Measurements from ENCODE around the gene EIF1AD. TPM values are rescaled to one million over a fixed set of nuclear protein-coding genes. Genes with fewer than 3 reads are reported as not detected.
A peak's percentile ranks its signal among the peaks of the same experiment; 100 is the strongest.

EIF1AD gene
- total RNA-seq, 1 experiment from 2014 or later = 64.6 TPM

- no peaks in the 10 kb centered on the region for H3K27me3 ChIP-seq (ENCODE audit: control insufficient read depth, insufficient read depth, low read length)
- no peak overlapping the region for H3K27ac ChIP-seq (ENCODE audit: low read length)
- DNase-seq (ENCODE audit: low read depth, low spot score) (no peak), ATAC-seq (peak; percentile 24)
- no TSS peak for BruUV-seq (replicated peaks)
- TF ChIP-seq CTCF (IDR thresholded peaks at IDR 0.05) = no peak
- TF ChIP-seq POLR2AphosphoS5 (IDR thresholded peaks at IDR 0.05; ENCODE audit: low read depth, low read length) = no peak
- TF ChIP-seq SIN3A (IDR thresholded peaks at IDR 0.05; ENCODE audit: borderline replicate concordance, insufficient read depth, low read depth, low read length) = no peak
- 0 out of 4 replicates have a peak, but pooled peaks of 1 of the 2 experiments have one; percentile 29 for TF ChIP-seq REST (IDR thresholded peaks at IDR 0.05; ENCODE audit: insufficient read depth in 1 of 2, low read depth in 2 of 2, low read length in 1 of 2)
- peaks cover 2% of the 10 kb centered on the region; the same call in 1 of the 2 replicates for H3K36me3 ChIP-seq (ENCODE audit: control insufficient read depth, insufficient read depth, low read length)
- CTCF ChIA-PET = interaction anchor here (1.8 kb wide), 1 partner anchor 93 kb away, joined by 10 read pairs; the partner anchor contains the start of gene FIBP
- no peaks in the 10 kb centered on the region for H3K9me3 ChIP-seq (ENCODE audit: control insufficient read depth, insufficient read depth, low read depth, low read length)
- in situ Hi-C loops (cut with HindIII; ENCODE audit: low pct_unique_long_range_greater_than_20kb, low sequenced_read_pairs) (no loop called here), intact Hi-C loops (cut with micrococcal nuclease; ENCODE audit: unreplicated experiment) (no loop called here)
- no peaks in the 10 kb centered on the region for H3K4me1 ChIP-seq (ENCODE audit: control insufficient read depth, insufficient read depth, low read length)
- no peak overlapping the region for H3K4me3 ChIP-seq (ENCODE audit: low read depth in 2 of 2, low read length in 2 of 2)
- POLR2A ChIA-PET = no interaction called here
Measured at GRCh38 chr11:65981972-65982823, 19.8 kb downstream of the EIF1AD start.

GRCh38 chr11:65981101-65981740 lies 20.7 kb downstream of the EIF1AD start:
- Histone ChIP-seq H3K4me1 (ENCODE audit: control insufficient read depth, insufficient read depth, low read length) (no peaks in the 10 kb centered on the region), H3K36me3 (ENCODE audit: control insufficient read depth, insufficient read depth, low read length) (peaks cover 2% of the 10 kb centered on the region; the same call in 1 of the 2 replicates), H3K9me3 (ENCODE audit: control insufficient read depth, insufficient read depth, low read depth, low read length) (no peaks in the 10 kb centered on the region), H3K27ac (ENCODE audit: low read length) (no peak overlapping the region), H3K27me3 (ENCODE audit: control insufficient read depth, insufficient read depth, low read length) (no peaks in the 10 kb centered on the region), H3K4me3 (ENCODE audit: low read depth in 2 of 2, low read length in 2 of 2) (no peak overlapping the region)
- CTCF ChIA-PET = interaction anchor here (0.6 kb wide), 2 partner anchors 93 to 97 kb away, joined by 3 read pairs; partner anchors contain the start of gene FIBP
- in situ Hi-C loops (cut with HindIII; ENCODE audit: low pct_unique_long_range_greater_than_20kb, low sequenced_read_pairs) = no loop called here
- BruUV-seq (replicated peaks) = no TSS peak
- TF ChIP-seq REST (IDR thresholded peaks at IDR 0.05; ENCODE audit: insufficient read depth in 1 of 2, low read depth in 2 of 2, low read length in 1 of 2) (no peak), POLR2AphosphoS5 (IDR thresholded peaks at IDR 0.05; ENCODE audit: low read depth, low read length) (no peak), TCF7L2 (IDR thresholded peaks at IDR 0.05; ENCODE audit: low read depth, low read length) (no peak), SIN3A (IDR thresholded peaks at IDR 0.05; ENCODE audit: borderline replicate concordance, insufficient read depth, low read depth, low read length) (no peak), CTCF (IDR thresholded peaks at IDR 0.05) (no peak)
- POLR2A ChIA-PET = no interaction called here
- peak; percentile 7 for ATAC-seq
- DNase-seq (ENCODE audit: low read depth, low spot score) = no peak
- intact Hi-C loops (cut with micrococcal nuclease; ENCODE audit: unreplicated experiment) = no loop called here
